K562 (cell line): Measurements from ENCODE around the gene KIF6. TPM values are rescaled to one million over a fixed set of nuclear protein-coding genes. Genes with fewer than 3 reads are reported as not detected.

Experiments used
- ATAC-seq: fragments of 200-7000 bp; cut with Tn5 transposase; 3 replicates; pipeline ENCODE4 v1.9.1; 2020; ENCODE audit warnings: moderate library complexity
- BruUV-seq: library from RNA; stranded (reverse); fragments of 400-500 nt; replicated peaks from 2 replicates; lab custom pipeline; 2021; lab: Mats Ljungman, UMichigan
- CTCF ChIA-PET: fragments of 300-600 bp; formaldehyde crosslinking; extraction: SDS; loops from one replicate; lab custom pipeline; 2021; ENCODE audit warnings: low intra/inter-chr PET ratio; lab: Yijun Ruan, JAX
- POLR2A ChIA-PET: fragments of 300-600, 350-650 bp; sonication (Branson Sonifier 250); formaldehyde crosslinking; extraction: SDS; loops from one replicate; lab custom pipeline; 2021; ENCODE audit warnings: antibody characterized with exemption, inconsistent platforms; lab: Yijun Ruan, JAX
- DNase-seq, 4 experiments: peaks; one replicate each; pipeline versions ENCODE4 v3.0.0 to v3.0.0-alpha.2; 2011 to 2018; ENCODE audit warnings: low spot score in 3 of 4, mixed read lengths in 3 of 4; ENCODE audit errors: extremely low read depth in 1 of 4
- FAIRE-seq: peaks from 2 replicates; lab custom pipeline; 2011; peaks lifted over from hg19 to GRCh38; lab: Jason Lieb, UNC
- H2AFZ ChIP-seq: 2 replicates; pipeline ENCODE4 v1.6.0; 2011; ENCODE audit warnings: low read depth, low read length, control low read depth, inconsistent platforms
- H3K27ac ChIP-seq: fragments of 200-600 bp; 3 replicates; pipeline ENCODE4 v1.8.0; 2011; ENCODE audit warnings: low read depth, mild to moderate bottlenecking, control low read depth, inconsistent platforms, low read length, moderate library complexity, mixed read lengths; ENCODE audit errors: extremely low read depth
- H3K27me3 ChIP-seq, 2 experiments: fragments of 300-600 bp in 1 of 2; 2 replicates in 1 of 2; 3 replicates in 1 of 2; pipeline versions ENCODE4 v1.6.0 to v1.8.0; 2011; ENCODE audit warnings: inconsistent platforms in 2 of 2, low read length in 2 of 2, mild to moderate bottlenecking in 1 of 2, mixed read lengths in 1 of 2, moderate library complexity in 1 of 2; ENCODE audit not compliant: control insufficient read depth in 2 of 2, insufficient read depth in 2 of 2
- H3K36me3 ChIP-seq: fragments of 300-600 bp; 3 replicates; pipeline ENCODE4 v1.8.0; 2011; ENCODE audit warnings: mild to moderate bottlenecking, low read length, inconsistent platforms; ENCODE audit not compliant: control insufficient read depth, insufficient read depth
- H3K4me1 ChIP-seq, 2 experiments: fragments of 200-600 bp in 1 of 2; replicated peaks in 1 of 2; 2 replicates in 1 of 2; 3 replicates in 1 of 2; pipeline versions ENCODE4 v1.5.1 to v1.8.0; 2011; ENCODE audit warnings: inconsistent platforms in 2 of 2, low read length in 2 of 2, mild to moderate bottlenecking in 1 of 2, mixed read lengths in 1 of 2, moderate library complexity in 1 of 2; ENCODE audit not compliant: control insufficient read depth in 2 of 2, insufficient read depth in 2 of 2
- H3K4me2 ChIP-seq: 2 replicates; pipeline ENCODE4 v1.6.1; 2011; ENCODE audit warnings: low read length, control low read depth, inconsistent platforms, mixed read lengths; ENCODE audit not compliant: insufficient read depth
- H3K4me3 ChIP-seq: fragments of 200-600 bp; sonication (generic), shearing (Covaris generic); 2 replicates; pipeline ENCODE4 v1.5.1; 2016; ENCODE audit warnings: control low read depth, inconsistent platforms
- H3K79me2 ChIP-seq: fragments of 200-600 bp; 3 replicates; pipeline ENCODE4 v1.8.0; 2011; ENCODE audit warnings: low read length, inconsistent platforms; ENCODE audit not compliant: control insufficient read depth, insufficient read depth
- H3K9ac ChIP-seq, 2 experiments: 2 replicates each; pipeline versions ENCODE4 v1.6.0 to v1.6.1; 2011; ENCODE audit warnings: low read depth in 2 of 2, low read length in 2 of 2, control low read depth in 1 of 2, inconsistent platforms in 1 of 2, mild to moderate bottlenecking in 1 of 2, mixed read lengths in 1 of 2; ENCODE audit not compliant: insufficient read depth in 1 of 2
- H3K9me1 ChIP-seq: one replicate; pipeline ENCODE4 v1.6.0; 2011; ENCODE audit warnings: inconsistent platforms, mild to moderate bottlenecking, low read length, moderate library complexity; ENCODE audit not compliant: control insufficient read depth, insufficient read depth
- H3K9me3 ChIP-seq: replicated peaks from 2 replicates; pipeline ENCODE4 v1.5.1; 2011; ENCODE audit warnings: low read depth, low read length, inconsistent platforms; ENCODE audit not compliant: control insufficient read depth, insufficient read depth
- H4K20me1 ChIP-seq: replicated peaks from 2 replicates; pipeline ENCODE4 v1.6.1; 2011; ENCODE audit warnings: low read length, inconsistent platforms, mixed read lengths; ENCODE audit not compliant: control insufficient read depth, insufficient read depth
- CBX5 ChIP-seq: IDR thresholded peaks from 2 replicates; pipeline ENCODE4 v1.6.1; 2014; ENCODE audit warnings: low read depth, borderline replicate concordance
- FOXA1 ChIP-seq: fragments of 450-650 bp; IDR thresholded peaks from 2 replicates; pipeline ENCODE4 v1.6.1; 2016; ENCODE audit warnings: mild to moderate bottlenecking, borderline replicate concordance
- NUFIP1 ChIP-seq: fragments of 450-650 bp; IDR thresholded peaks from 2 replicates; pipeline ENCODE4 v1.6.1; 2018; ENCODE audit not compliant: partially characterized antibody
- PHF20 ChIP-seq: fragments of 450-650 bp; IDR thresholded peaks from 2 replicates; pipeline ENCODE4 v1.6.1; 2018; ENCODE audit not compliant: partially characterized antibody
- POLR2AphosphoS2 ChIP-seq: IDR thresholded peaks from 2 replicates; pipeline ENCODE4 v1.6.1; 2012; ENCODE audit warnings: low read length, improper control_type of control experiment
- SMARCC2 ChIP-seq: fragments of 450-650 bp; IDR thresholded peaks from 2 replicates; pipeline ENCODE4 v1.6.1; 2017; ENCODE audit warnings: antibody characterized with exemption, moderate library complexity, mild to moderate bottlenecking, low read depth
- ZNF384 ChIP-seq: IDR thresholded peaks from 2 replicates; pipeline ENCODE4 v1.6.1; 2012; ENCODE audit warnings: low read depth, low read length, improper control_type of control experiment
- WGBS: fragments of 100-300 bp; shearing (Covaris generic); methylation state at CpG from one replicate; pipeline ENCODE4 v1.1.6; 2016; ENCODE audit warnings: low coverage, mixed read lengths; ENCODE audit not compliant: insufficient coverage; ENCODE audit errors: missing lambda C conversion rate; 5-methylcytosine and 5-hydroxymethylcytosine counted together
- in situ Hi-C: fragments of 300-500 bp; cut with MboI; formaldehyde crosslinking; loops from 4 replicates; pipeline ENCODE4 v1.15.0; 2018; ENCODE audit warnings: inconsistent platforms, mixed read lengths
- intact Hi-C: fragments of 100-400 bp; cut with micrococcal nuclease; formaldehyde crosslinking; loops from 2 replicates; pipeline ENCODE4 v1.14.2; 2022
- polyA plus RNA-seq, 8 experiments: library from polyadenylated mRNA; depleted of rRNA in 4 of 8; stranded (reverse) in 5 of 8; unstranded in 3 of 8; fragments of >200 nt; fragmentation: Nextera tagmentation in 2 of 8; fragmentation: Illumina TruSeq in 1 of 8; extraction: Ambion mirVana in 2 of 8; extraction: Trizol in 1 of 8; gene quantifications; 2 replicates each; pipeline versions ENCODE4 v1.2.1 to v1.2.3, GENCODE V29; 2011 to 2014; ENCODE audit warnings: inconsistent platforms in 1 of 8, missing spikeins in 1 of 8
- total RNA-seq, 7 experiments: library from RNA; depleted of rRNA in 6 of 7; stranded (reverse); fragments of >200 nt in 6 of 7; fragmentation: Illumina TruSeq in 2 of 7; extraction: Trizol in 2 of 7; gene quantifications; 2 replicates each; pipeline versions ENCODE4 v1.2.1 to v1.2.3, GENCODE V29; 2011 to 2021; ENCODE audit warnings: low replicate concordance in 1 of 7
- TF ChIP-seq, protein P1 (sequence below): fragments of 250-450 bp; sonication (Bioruptor Pico); IDR thresholded peaks from 2 replicates; pipeline ENCODE4 v1.4.0; 2020; ENCODE audit warnings: mild to moderate bottlenecking

Gene KIF6
- total and polyA plus RNA-seq, 9 of the 15 experiments (the other 6 are each of a cell fraction or from before 2014, with no cell fraction given), result not detected

GRCh38 chr6:39440039-39440426 is 285.2 kb downstream of the KIF6 start:
- Histone ChIP-seq H3K4me3 (no peak overlapping the region), H3K27ac (no peak overlapping the region), H2AFZ (no peak overlapping the region), H4K20me1 (no peaks in the 10 kb centered on the region; the same call in 1 of the 2 replicates), H3K79me2 (no peaks in the 10 kb centered on the region), H3K27me3 (no peaks in the 10 kb centered on the region; a peak in 2 of 5 replicates), H3K4me1 (no peaks in the 10 kb centered on the region), H3K9me1 (no peaks in the 10 kb centered on the region), H3K9me3 (no peaks in the 10 kb centered on the region), H3K9ac (no peak overlapping the region), H3K4me2 (no peak overlapping the region), H3K36me3 (no peaks in the 10 kb centered on the region)
- ATAC-seq, result no peak
- no peak for DNase-seq
- 0% methylated on average over 7 of the region's 7 CpGs for WGBS
- no peak for FAIRE-seq
- intact Hi-C loops, result no loop called here
- in situ Hi-C loops, result no loop called here
- BruUV-seq, result no TSS peak
- ChIA-PET POLR2A (interaction anchor here (1.1 kb wide), 1 partner anchor 9 kb away, joined by 3 read pairs; no protein-coding TSS in a partner anchor), CTCF (no interaction called here)
- TF ChIP-seq PHF20 (no peak), NUFIP1 (no peak), ZNF384 (no peak), POLR2AphosphoS2 (no peak), CBX5 (no peak), SMARCC2 (no peak), FOXA1 (no peak)
- TF ChIP-seq, protein P1, sequence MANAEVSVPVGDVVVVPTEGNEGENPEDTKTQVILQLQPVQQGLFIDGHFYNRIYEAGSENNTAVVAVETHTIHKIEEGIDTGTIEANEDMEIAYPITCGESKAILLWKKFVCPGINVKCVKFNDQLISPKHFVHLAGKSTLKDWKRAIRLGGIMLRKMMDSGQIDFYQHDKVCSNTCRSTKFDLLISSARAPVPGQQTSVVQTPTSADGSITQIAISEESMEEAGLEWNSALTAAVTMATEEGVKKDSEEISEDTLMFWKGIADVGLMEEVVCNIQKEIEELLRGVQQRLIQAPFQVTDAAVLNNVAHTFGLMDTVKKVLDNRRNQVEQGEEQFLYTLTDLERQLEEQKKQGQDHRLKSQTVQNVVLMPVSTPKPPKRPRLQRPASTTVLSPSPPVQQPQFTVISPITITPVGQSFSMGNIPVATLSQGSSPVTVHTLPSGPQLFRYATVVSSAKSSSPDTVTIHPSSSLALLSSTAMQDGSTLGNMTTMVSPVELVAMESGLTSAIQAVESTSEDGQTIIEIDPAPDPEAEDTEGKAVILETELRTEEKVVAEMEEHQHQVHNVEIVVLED, result no peak
